Psoas muscle (tissue), 8 donors: Measurements from ENCODE around the gene MYO18A. TPM values are rescaled to one million over a fixed set of nuclear protein-coding genes. Genes with fewer than 3 reads are reported as not detected.

Source experiments
- ATAC-seq, 4 donors: fragments of 200-7000 bp; cut with Tn5 transposase; one replicate each; pipeline ENCODE4 v1.9.1; 2020; ENCODE audit warnings: moderate library complexity in 3 of 4, mild to moderate bottlenecking in 2 of 4
- DNase-seq, 2 donors: peaks; one replicate each; pipeline ENCODE4 v3.0.0-alpha.2; 2020
- H3K27ac ChIP-seq: fragments of 200-600 bp; one replicate; pipeline ENCODE4 v1.8.0; 2022
- H3K27me3 ChIP-seq, 3 donors: fragments of 200-600 bp in 1 of 3; one replicate each; pipeline versions ENCODE4 v1.6.1 to v1.8.0; 2013 to 2022; ENCODE audit warnings: low read length in 2 of 3, mild to moderate bottlenecking in 2 of 3, moderate library complexity in 1 of 3; ENCODE audit not compliant: insufficient read depth in 3 of 3
- H3K36me3 ChIP-seq, 2 donors: fragments of 200-600 bp in 1 of 2; one replicate each; pipeline versions ENCODE4 v1.6.1 to v1.8.0; 2013 to 2022; ENCODE audit warnings: low read depth in 1 of 2, mild to moderate bottlenecking in 1 of 2, moderate library complexity in 1 of 2; ENCODE audit not compliant: insufficient read depth in 1 of 2
- H3K4me1 ChIP-seq: fragments of 200-600 bp; one replicate; pipeline ENCODE4 v1.8.0; 2022
- H3K4me3 ChIP-seq: fragments of 200-600 bp; one replicate; pipeline ENCODE4 v1.8.0; 2022; ENCODE audit warnings: mild to moderate bottlenecking
- H3K9me3 ChIP-seq: fragments of 200-600 bp; one replicate; pipeline ENCODE4 v1.8.0; 2022
- WGBS, 3 donors: extraction: QIAGEN DNeasy Blood & Tissue Kit; methylation state at CpG; one replicate each; pipeline versions ENCODE4 v1.1.6 to v1.1.7; 2013; 5-methylcytosine and 5-hydroxymethylcytosine counted together
- intact Hi-C, 2 donors: fragments of 100-400 bp; cut with DNase I; formaldehyde crosslinking; loops; one replicate each; pipeline versions ENCODE4 v1.11.0 to v1.14.2; 2022
- polyA plus RNA-seq, 3 donors: library from polyadenylated mRNA; stranded (reverse); fragments of 200-250 nt; gene quantifications; one replicate each; pipeline ENCODE4 v1.2.3, GENCODE V29; 2013
- total RNA-seq, 4 donors: library from RNA; stranded (reverse); fragmentation: NEBNext Ultra II Directional in 2 of 4; extraction: Animal tissue kit (Norgen Biotek cat#: 25700) in 2 of 4; gene quantifications; one replicate each; pipeline versions ENCODE4 v1.2.1 to v1.2.4, GENCODE V29; 2021 to 2023
- TF ChIP-seq, protein P1 (sequence below): fragments of 200-600 bp; IDR thresholded peaks from one replicate; pipeline ENCODE4 v1.8.0; 2022; ENCODE audit warnings: antibody characterized with exemption
- donor health status: healthy with polysubstance abuse.
- donor health status: DM: no; HTN: no; CAD: no; lungs with moderate emphysema.
- donor health status: Bipolar disorder and iron deficiency.
- donor health status: healthy.
- donor health status: DM: yes; HTN: yes; CAD: no.
- donor health status: DM: no; HTN: no; CAD: no.
- donor health status: DM: no; HTN: no; CAD: no.
- donor health status: DM: yes; HTN: yes; CAD: no.

Gene MYO18A
- total and polyA plus RNA-seq, 7 donors: 142 to 1,274 (median 770) TPM

DNA sequence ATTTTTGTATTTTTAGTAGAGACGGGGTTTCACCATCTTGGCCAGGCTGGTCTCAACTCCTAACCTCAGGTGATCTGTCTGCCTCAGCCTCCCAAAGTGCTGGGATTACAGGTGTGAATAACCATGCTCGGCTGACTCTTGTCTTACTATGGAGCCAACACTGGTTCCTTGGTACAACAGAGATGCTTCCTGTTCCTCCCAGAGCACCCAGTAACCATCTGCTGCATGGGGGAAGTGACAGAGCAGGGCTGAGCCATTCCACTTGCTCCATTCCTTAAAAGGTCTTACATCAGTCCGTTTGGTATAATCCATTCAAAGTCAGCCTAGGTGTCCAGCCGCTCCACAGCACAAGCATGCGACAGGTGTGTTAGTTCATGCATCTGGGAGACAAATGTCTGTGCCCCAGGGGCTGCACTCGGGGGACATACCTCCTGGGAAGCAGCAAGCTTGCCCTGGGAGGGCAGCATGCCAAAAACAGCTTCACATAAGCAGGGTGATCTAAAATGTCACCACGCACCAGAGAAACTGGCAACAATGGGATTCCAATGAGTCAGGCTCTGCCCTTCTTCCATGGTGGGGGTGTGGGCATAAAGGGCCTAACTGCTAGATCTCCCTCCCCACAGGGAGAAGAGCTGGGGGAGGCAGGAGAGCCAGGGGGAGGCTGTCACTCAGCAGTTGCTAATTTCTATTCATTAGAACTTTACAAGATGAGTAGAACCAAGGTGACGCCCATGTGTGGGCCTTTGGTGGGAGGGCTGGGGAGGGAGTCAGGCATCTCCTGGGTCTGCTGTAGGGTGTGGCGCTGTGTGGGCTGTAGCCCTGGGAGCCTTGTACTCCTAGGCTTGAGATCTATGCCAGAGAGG, 101.8 kb downstream of the MYO18A start:
- DNase-seq (no peak), ATAC-seq (peak; percentile 24 to 63 (median 56))
- Histone ChIP-seq H3K4me1 (peaks cover 8% of the 10 kb centered on the region), H3K9me3 (no peaks in the 10 kb centered on the region), H3K36me3 (peaks cover 18 to 100% of the 10 kb centered on the region in 2 donors), H3K27ac (no peak overlapping the region), H3K27me3 (no peaks in the 10 kb centered on the region), H3K4me3 (no peak overlapping the region)
- TF ChIP-seq, protein P1, sequence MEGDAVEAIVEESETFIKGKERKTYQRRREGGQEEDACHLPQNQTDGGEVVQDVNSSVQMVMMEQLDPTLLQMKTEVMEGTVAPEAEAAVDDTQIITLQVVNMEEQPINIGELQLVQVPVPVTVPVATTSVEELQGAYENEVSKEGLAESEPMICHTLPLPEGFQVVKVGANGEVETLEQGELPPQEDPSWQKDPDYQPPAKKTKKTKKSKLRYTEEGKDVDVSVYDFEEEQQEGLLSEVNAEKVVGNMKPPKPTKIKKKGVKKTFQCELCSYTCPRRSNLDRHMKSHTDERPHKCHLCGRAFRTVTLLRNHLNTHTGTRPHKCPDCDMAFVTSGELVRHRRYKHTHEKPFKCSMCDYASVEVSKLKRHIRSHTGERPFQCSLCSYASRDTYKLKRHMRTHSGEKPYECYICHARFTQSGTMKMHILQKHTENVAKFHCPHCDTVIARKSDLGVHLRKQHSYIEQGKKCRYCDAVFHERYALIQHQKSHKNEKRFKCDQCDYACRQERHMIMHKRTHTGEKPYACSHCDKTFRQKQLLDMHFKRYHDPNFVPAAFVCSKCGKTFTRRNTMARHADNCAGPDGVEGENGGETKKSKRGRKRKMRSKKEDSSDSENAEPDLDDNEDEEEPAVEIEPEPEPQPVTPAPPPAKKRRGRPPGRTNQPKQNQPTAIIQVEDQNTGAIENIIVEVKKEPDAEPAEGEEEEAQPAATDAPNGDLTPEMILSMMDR: no peak
- intact Hi-C loops: no loop called here
- 70 to 83% (median 71%) methylated on average over 9 of the region's 9 CpGs for WGBS, 3 donors

DNA sequence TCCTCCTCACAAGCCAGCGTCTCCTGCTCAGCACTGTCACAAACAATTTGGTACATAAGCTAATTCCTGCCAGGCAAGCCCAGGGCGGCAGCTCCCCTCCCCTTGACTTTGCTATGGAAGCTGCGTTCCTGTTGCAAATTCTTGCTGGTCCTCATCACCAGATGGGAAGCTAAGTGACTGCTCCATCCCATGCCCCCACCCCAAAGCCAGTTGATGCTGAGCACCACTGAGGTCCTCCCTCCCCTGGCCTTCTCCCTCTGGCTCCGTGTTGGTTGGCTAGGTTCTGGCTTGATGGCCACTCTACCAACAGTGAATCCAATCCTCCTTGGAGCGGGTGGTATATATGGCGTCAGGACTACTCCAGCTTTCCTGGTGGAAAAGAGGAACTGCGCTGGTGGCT, 102.9 kb downstream of the MYO18A start:
- no peak overlapping the region for H3K4me3 ChIP-seq
- ATAC-seq (no peak), DNase-seq (no peak)
- TF ChIP-seq, protein P1: no peak
- WGBS, 3 donors: 85 to 90% (median 86%) methylated on average over 7 of the region's 7 CpGs
- H3K27ac ChIP-seq: no peak overlapping the region
- no peaks in the 10 kb centered on the region for H3K9me3 ChIP-seq
- H3K36me3 ChIP-seq: peaks cover 18 to 97% of the 10 kb centered on the region in 2 donors
- no peaks in the 10 kb centered on the region for H3K27me3 ChIP-seq
- peaks cover 8% of the 10 kb centered on the region for H3K4me1 ChIP-seq
- intact Hi-C loops: no loop called here

DNA sequence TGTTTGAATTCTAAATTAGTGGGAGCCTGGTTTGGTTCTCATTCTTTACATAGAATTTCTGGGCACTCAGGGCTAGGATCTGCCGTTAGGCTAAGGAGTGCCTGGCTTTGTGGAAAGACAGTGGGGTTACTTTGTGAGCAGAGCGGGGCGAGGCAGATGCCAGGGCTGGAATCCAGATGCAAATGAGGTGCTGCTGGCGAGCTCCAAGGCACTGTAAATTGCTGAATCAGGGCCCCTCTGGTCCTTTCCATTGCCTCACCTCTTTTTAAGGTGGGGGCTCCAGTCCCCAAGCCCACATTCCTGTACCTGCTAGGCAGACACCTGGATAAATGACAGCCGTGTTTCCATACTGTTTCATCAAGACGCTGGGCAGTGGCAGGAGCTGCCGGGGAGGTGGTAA, 103.5 kb downstream of the MYO18A start:
- no peaks in the 10 kb centered on the region for H3K27me3 ChIP-seq
- intact Hi-C loops: no loop called here
- peak in 1 of 4 donors; percentile 19 for ATAC-seq
- peaks cover 18 to 92% of the 10 kb centered on the region in 2 donors for H3K36me3 ChIP-seq
- TF ChIP-seq, protein P1: no peak
- peaks cover 8% of the 10 kb centered on the region for H3K4me1 ChIP-seq
- no peak overlapping the region for H3K27ac ChIP-seq
- DNase-seq: no peak
- 48 to 79% (median 55%) methylated on average over 7 of the region's 7 CpGs for WGBS, 3 donors
- no peak overlapping the region for H3K4me3 ChIP-seq
- H3K9me3 ChIP-seq: no peaks in the 10 kb centered on the region

DNA sequence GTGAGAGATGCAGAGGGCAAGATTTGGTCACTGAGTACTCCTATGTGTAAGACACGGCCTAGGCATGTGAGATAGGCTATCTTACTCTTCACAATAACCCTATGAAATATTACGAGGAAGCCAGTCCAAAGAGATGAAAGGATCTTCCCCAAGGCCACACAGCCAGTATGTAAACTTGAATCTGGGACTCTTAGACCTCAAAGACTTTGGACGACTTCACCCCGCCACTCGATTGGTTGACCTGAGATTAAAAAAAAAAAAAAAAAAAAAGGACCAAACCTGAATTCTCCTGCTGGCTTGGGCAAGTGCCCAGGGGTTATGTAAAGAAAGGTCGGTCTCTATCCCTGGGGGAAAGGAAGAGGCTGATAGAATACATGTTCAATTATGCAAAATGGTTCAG, 104.1 kb downstream of the MYO18A start:
- 76 to 88% (median 79%) methylated on average over 6 of the region's 6 CpGs for WGBS, 3 donors
- ATAC-seq (no peak), DNase-seq (no peak)
- Histone ChIP-seq H3K27me3 (no peaks in the 10 kb centered on the region), H3K36me3 (peaks cover 18 to 86% of the 10 kb centered on the region in 2 donors), H3K4me3 (no peak overlapping the region), H3K27ac (no peak overlapping the region), H3K4me1 (peaks cover 8% of the 10 kb centered on the region), H3K9me3 (no peaks in the 10 kb centered on the region)
- TF ChIP-seq, protein P1: no peak
- intact Hi-C loops: no loop called here
